Hematopoietic multipotent progenitor cell treated with erythropoietin and hydrocortisone succinate and interleukin-3 and kit ligand, for 17 days (in vitro differentiated cells): Measurements from ENCODE around the gene LMO1.
A peak's percentile ranks its signal among the peaks of the same experiment; 100 is the strongest.

ENCODE experiments used
- DNase-seq: peaks from one replicate; pipeline ENCODE4 v3.0.0-alpha.2; 2015; ENCODE audit warnings: low spot score

LMO1 gene

GRCh38 chr11:8263769-8264410 is at the start of gene LMO1:
LMO1 (minus strand) TSS chr11:8263878; CDS start chr11:8263362, 516 bp downstream.
- peak; percentile 57 for DNase-seq

GRCh38 chr11:8312986-8313385 is 49.3 kb upstream of the LMO1 start:
- no peak for DNase-seq

GRCh38 chr11:8311366-8311765 is 47.7 kb upstream of the LMO1 start:
- DNase-seq: no peak

- DNase-seq: no peak
Observed at GRCh38 chr11:8310743-8311298, 47.1 kb upstream of the LMO1 start.

- DNase-seq: no peak
Observed at GRCh38 chr11:8309862-8310261, 46.2 kb upstream of the LMO1 start.

GRCh38 chr11:8309311-8309710 is 45.6 kb upstream of the LMO1 start:
- DNase-seq: no peak

GRCh38 chr11:8307601-8308000 is 43.9 kb upstream of the LMO1 start:
- DNase-seq: no peak

- no peak for DNase-seq
Observed at GRCh38 chr11:8301622-8302021, 37.9 kb upstream of the LMO1 start.

GRCh38 chr11:8298801-8299786 is 35.4 kb upstream of the LMO1 start:
- no peak for DNase-seq

GRCh38 chr11:8297781-8298440 is 34.2 kb upstream of the LMO1 start:
- no peak for DNase-seq

- DNase-seq: no peak
Observed at GRCh38 chr11:8296872-8297271, 33.2 kb upstream of the LMO1 start.

GRCh38 chr11:8296038-8296649 is 32.5 kb upstream of the LMO1 start:
- DNase-seq: no peak

- DNase-seq: no peak
Observed at GRCh38 chr11:8294251-8294935, 30.7 kb upstream of the LMO1 start.

- no peak for DNase-seq
Observed at GRCh38 chr11:8293171-8293570, 29.5 kb upstream of the LMO1 start.

- no peak for DNase-seq
Observed at GRCh38 chr11:8292351-8292750, 28.7 kb upstream of the LMO1 start.

GRCh38 chr11:8291421-8292350 is 28.0 kb upstream of the LMO1 start:
- DNase-seq: no peak

GRCh38 chr11:8290081-8290810 is 26.6 kb upstream of the LMO1 start:
- no peak for DNase-seq

- DNase-seq: no peak
Observed at GRCh38 chr11:8289492-8289918, 25.8 kb upstream of the LMO1 start.

GRCh38 chr11:8288824-8289491 is 25.3 kb upstream of the LMO1 start:
- no peak for DNase-seq
